Activated CD8-positive, alpha-beta memory T cell treated with anti-CD3 and anti-CD28 coated beads for 24 hours (primary cell): ENCODE measurements around the gene GRK3.
"Not testable (repeated sequence)": the region's sequence is repeated elsewhere in the genome, so short reads cannot be mapped to it uniquely, and the experiment has no call there.

Experiments
- DNase-seq: peaks from one replicate; pipeline ENCODE4 v3.0.0-alpha.2; 2020

GRK3 gene

DNA sequence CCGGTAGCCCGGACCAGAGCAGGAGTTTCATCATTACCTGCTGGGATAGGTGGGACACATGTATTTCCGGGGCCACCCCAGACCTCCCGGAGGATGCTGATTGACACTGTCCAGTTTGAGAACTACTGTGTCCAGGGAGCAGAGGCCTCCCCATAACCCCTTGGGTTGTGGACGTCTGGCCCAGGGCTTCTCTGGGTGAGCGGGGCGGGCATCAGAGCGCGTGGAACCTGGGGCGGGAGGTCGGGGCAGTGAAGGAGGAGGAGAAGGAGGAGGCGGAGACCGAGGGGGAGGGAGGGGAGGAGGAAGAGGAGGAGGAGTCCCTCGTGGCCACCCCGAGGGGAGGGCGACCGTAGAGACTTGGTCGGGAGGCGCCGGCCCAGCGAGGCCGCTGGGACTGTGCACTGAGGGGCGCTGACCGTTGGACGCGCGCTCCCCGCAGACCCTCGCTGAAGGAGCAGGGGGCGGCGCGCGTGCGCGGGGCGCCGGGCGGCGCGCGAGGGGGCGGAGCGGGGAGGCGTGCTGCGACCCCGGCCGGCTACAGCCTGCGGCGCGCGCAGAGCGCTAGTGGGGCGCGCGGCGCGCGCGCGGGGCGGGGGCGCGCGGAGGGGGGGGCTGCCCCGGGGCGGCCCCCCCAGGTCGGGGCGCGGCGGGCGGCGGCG lies at the start of gene GRK3:
GRK3 (plus strand) TSS at position 356 of the 659 bp plus-strand sequence. CDS start 366 bp downstream, outside the sequence.
- peak; percentile 86 for DNase-seq

DNA sequence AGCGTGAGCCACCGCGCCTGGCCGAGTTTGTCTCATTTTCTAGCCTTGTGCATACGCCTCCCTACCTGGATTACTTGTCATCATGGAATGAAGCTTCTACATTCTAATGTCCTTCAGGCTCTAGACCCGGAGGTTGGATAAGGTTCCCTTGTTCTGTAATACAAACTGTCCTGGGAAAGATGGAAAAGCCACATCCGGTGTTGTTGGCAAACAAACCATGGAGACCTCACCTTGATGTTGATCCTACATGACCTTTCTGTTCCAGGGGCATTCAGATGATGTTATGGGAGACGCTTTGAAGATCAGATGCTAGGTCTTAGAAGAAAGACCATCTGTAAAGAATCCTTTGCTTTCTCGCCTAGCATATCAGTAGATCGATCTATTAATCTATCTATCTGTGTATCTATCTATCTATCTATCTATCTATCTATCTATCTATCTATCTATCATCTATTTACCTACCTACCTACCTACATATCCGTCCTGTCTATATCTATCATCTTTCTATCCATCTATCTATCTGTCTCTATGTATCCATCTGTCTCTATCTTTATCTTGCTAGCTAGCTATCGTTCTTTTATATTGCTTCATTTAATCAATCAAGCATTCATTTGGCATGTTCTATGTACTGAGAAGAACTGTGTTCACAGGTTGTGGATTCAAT lies 46.3 kb upstream of the GRK3 start:
- DNase-seq, result no peak

- no peak for DNase-seq
Measured at GRCh38 chr22:25525376-25525775, 39.1 kb upstream of the GRK3 start.

DNA sequence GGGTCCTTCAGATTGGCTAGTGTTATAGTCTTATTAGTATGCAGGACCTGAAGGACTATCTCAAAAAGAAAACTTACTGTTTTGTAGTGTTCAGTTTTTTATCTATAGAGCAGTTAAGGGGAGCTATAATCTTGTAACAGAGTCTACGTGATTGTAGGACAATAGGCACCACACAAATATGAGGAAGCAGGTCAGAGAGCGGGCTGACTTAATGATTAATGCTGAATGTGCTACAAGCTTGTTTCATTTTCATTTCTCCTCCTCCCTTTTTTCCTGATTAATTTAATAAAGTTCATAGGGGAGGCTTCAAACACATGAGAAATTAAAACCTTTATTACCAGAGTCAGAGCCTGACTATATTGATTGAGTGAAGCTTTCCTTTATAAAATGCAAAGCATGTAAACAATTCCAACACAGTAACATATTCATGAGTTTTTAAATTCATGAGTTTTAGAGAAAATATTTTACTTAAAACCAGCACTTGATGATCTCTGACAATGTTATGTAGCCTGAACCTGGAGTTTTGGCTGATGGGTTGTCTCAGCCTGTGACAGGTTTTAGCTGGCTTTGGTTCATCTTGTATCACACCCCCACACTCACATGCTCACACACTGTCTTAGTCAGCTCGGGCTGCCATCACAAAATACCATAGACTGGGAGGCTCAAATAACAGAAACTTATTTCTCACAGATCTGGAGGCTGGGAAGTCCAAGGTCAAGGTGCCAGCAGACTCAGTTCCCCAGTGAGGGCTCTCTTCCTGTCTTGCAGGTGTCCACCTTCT lies 38.5 kb upstream of the GRK3 start:
- not testable (repeated sequence) for DNase-seq

- DNase-seq, result not testable (repeated sequence)
Measured at GRCh38 chr22:25527016-25527415, 37.5 kb upstream of the GRK3 start.

- DNase-seq, result not testable (repeated sequence)
Measured at GRCh38 chr22:25528068-25528467, 36.4 kb upstream of the GRK3 start.

- not testable (repeated sequence) for DNase-seq
Measured at GRCh38 chr22:25529059-25529458, 35.4 kb upstream of the GRK3 start.

GRCh38 chr22:25529541-25530137 lies 34.8 kb upstream of the GRK3 start:
- DNase-seq, result not testable (repeated sequence)

GRCh38 chr22:25531677-25532076 lies 32.8 kb upstream of the GRK3 start:
- DNase-seq, result not testable (repeated sequence)

DNA sequence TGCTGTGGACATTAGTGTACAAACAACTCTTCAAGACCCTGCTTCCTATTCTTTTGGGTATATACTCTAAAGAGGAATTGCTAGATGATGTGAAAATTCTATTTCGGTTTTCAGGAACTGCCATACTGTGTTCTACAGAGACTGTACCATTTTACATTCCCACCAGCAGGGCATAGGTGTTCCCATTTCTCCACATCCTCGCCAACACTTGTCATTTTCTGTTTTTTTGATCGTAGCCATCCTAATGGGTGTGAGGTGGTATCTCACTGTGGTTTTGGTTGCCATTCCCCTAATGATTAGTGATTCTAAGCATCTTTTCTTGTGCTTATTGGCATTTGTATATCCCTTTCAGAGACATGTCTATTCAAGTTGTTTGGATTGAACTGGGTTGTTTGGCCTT lies 29.8 kb upstream of the GRK3 start:
- no peak for DNase-seq

DNA sequence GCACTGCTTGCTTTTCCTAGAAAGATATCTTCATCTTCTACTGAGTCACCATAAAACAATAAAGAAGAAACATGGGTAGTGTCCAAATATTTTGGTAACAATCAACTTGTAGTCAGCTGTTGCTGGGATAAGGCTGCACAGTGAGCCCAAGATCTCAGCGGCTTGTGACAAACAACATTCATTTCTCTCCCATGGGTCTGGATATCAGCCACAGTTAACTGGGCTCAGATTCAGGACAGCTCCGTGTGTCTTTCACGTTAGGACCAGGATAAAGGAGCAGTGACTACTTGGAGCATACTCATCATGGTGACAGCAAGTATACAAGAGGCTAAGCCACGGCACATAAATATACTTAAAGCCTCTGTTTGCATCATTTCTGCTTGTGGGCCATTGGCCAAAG lies 27.9 kb upstream of the GRK3 start:
- no peak for DNase-seq

DNA sequence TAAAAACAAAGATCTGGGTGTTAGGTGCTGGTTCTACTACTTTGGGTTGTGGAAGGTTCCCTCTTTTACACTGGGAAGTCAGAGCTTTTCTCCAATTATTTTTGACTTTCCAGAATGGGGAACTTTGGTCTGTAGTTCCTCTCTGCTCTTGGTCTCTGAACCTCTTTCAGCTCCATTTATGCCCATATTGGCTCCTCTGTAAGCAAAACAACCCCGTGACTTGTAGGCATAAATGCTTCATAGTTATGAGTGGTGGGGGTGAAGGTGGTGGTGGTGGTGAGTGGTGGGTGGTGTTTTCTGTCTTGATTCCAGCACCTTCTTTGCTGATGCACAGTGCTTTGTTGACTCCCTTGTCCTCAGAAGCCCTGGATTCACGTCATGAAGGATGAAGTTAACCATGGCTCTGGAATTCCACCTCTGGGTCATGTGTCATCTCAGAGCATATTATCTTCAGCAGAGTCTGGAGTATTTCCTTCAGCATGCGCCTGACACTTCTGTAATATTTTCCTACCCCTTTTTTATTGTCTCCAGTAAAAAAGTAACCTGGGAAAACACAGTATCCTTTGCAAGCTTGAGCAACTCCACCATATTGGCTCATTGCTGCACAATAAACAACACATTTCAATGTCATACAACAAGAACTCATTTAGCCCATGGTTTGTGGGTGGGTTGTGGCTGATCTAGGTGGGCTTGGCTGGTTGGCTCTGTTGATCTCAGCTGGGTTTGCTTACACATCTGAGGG lies 24.1 kb upstream of the GRK3 start:
- DNase-seq, result no peak

GRCh38 chr22:25540908-25541660 lies 23.4 kb upstream of the GRK3 start:
- no peak for DNase-seq

- no peak for DNase-seq
Measured at GRCh38 chr22:25542191-25542590, 22.3 kb upstream of the GRK3 start.

GRCh38 chr22:25542720-25543402 lies 21.6 kb upstream of the GRK3 start:
- no peak for DNase-seq

DNA sequence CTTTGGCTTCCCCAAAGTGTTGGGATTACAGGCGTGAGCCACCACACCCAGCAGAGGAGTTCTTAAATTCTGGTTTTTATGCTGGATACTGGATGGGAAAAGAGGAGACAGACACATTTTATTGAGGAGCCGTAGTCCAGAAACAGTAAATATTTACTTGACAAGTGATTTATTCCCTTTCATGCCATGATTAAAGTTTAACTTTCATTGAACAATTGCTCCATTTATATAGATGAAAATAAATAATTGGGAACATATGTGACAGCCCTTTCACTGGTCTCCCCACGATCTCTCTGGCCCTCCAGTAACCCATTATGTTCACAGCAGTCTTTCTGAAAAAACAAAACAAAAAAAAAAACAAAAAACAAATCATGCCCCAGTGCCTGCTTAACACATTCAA lies 19.3 kb upstream of the GRK3 start:
- DNase-seq, result no peak

GRCh38 chr22:25545672-25546071 lies 18.8 kb upstream of the GRK3 start:
- no peak for DNase-seq

GRCh38 chr22:25546242-25546641 lies 18.2 kb upstream of the GRK3 start:
- DNase-seq, result no peak

GRCh38 chr22:25546751-25547150 lies 17.7 kb upstream of the GRK3 start:
- no peak for DNase-seq

- no peak for DNase-seq
Measured at GRCh38 chr22:25548866-25549464, 15.5 kb upstream of the GRK3 start.

DNA sequence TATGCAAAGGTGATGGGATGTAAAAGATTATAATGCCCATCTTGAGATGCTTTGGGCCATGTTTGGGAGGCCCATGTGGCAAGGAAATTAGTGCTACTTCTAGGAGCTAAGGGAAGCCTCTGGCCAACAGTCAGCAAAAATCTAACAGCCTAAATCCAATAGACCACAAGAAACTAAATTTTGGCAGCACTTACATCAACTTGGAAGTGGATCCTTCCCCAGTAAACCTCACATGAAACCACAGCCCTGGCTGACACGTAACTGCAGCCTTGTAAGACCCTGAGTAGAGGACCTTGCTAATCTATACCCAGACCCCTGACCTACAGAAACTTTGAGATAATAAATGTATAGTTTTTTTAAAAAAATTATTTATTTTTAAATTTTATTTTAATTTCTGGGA lies 13.1 kb upstream of the GRK3 start:
- no peak for DNase-seq
